Measurements from ENCODE around the gene CAPN1. TPM values are rescaled to one million over a fixed set of nuclear protein-coding genes. Genes with fewer than 3 reads are reported as not detected.

CAPN1 gene
- total and polyA plus RNA-seq, 2 of the 13 experiments (the other 11 are each of a cell fraction or from before 2014, with no cell fraction given), result 57.3 to 82.6 TPM

- TF ChIP-seq ZNF609 (CRISPR knock-in tag; IDR thresholded peaks at IDR 0.05; ENCODE audit: borderline replicate concordance) (no peak), JUND (CRISPR knock-in tag; IDR thresholded peaks at IDR 0.05) (no peak)
Measured at GRCh38 chr11:65185171-65185570, 3.4 kb downstream of the CAPN1 start (continued).

GRCh38 chr11:65185869-65186341 is 4.2 kb downstream of the CAPN1 start:
- ATAC-seq (no peak), FAIRE-seq (no peak), DNase-seq (ENCODE audit: low spot score) (no peak)
- intact Hi-C loops (cut with micrococcal nuclease; ENCODE audit: unreplicated experiment) (no loop called here), in situ Hi-C loops (cut with HindIII; ENCODE audit: extremely low pct_ligation_motif_present, low pct_unique_long_range_greater_than_20kb) (no loop called here)
- Histone ChIP-seq H3K79me2 (ENCODE audit: insufficient read depth, low read length) (peaks cover 14% of the 10 kb centered on the region), H3K4me1 (ENCODE audit: insufficient read depth, low read length) (peaks cover 16% of the 10 kb centered on the region), H3K4me2 (ENCODE audit: low read depth, low read length) (no peak overlapping the region), H3K27me3 (ENCODE audit: control insufficient read depth in 1 of 2, insufficient read depth in 2 of 2, low read length in 2 of 2) (no peaks in the 10 kb centered on the region; a peak in 1 of 5 replicates), H2AFZ (ENCODE audit: low read length) (no peak overlapping the region), H4K20me1 (ENCODE audit: insufficient read depth, low read length) (no peaks in the 10 kb centered on the region), H3K4me3 (replicated peaks in 1 of 3; ENCODE audit: insufficient read depth in 1 of 3, low read depth in 2 of 3, low read length in 3 of 3) (no peak overlapping the region), H3K9ac (ENCODE audit: insufficient read depth, low read depth, low read length) (no peak overlapping the region), H3K9me3 (ENCODE audit: low read length) (no peaks in the 10 kb centered on the region), H3K27ac (ENCODE audit: extremely low read length, insufficient read depth, low read length) (no peak overlapping the region), H3K36me3 (replicated peaks in 1 of 2; ENCODE audit: control insufficient read depth in 1 of 2, insufficient read depth in 2 of 2, low read length in 2 of 2) (peaks cover 8 to 39% of the 10 kb centered on the region in 2 experiments; a peak in 4 of 5 replicates)
- POLR2A ChIA-PET, result interaction anchor here (1.1 kb wide), 2 partner anchors 51 to 64 kb away, joined by 3 to 4 read pairs; partner anchors contain the start of genes FAU and MRPL49
- CTCF ChIA-PET (ENCODE audit: low intra/inter-chr PET ratio, low total read pairs), result no interaction called here
- peak; percentile 20; the same call in 1 of the 2 replicates for TF ChIP-seq RBFOX2 (IDR thresholded peaks at IDR 0.05; ENCODE audit: low read depth, low read length)
- TF ChIP-seq STAG1 (CRISPR knock-in tag; IDR thresholded peaks at IDR 0.05), result peak; percentile 33
- no peak for TF ChIP-seq E2F2 (CRISPR knock-in tag; IDR thresholded peaks at IDR 0.05; ENCODE audit: borderline replicate concordance)
- peak; percentile 32 for TF ChIP-seq CTCF (CRISPR knock-in tag; IDR thresholded peaks at IDR 0.05)
- TF ChIP-seq CEBPB (IDR thresholded peaks at IDR 0.05; ENCODE audit: borderline replicate concordance, low read depth, low read length), result peak; percentile 52; the same call in 1 of the 2 replicates
- peak; percentile 69; the same call in 1 of the 2 replicates for TF ChIP-seq ZBTB33 (CRISPR knock-in tag; IDR thresholded peaks at IDR 0.05)
- no peak for TF ChIP-seq KMT2A (CRISPR knock-in tag; IDR thresholded peaks at IDR 0.05)
- TF ChIP-seq HNRNPLL (IDR thresholded peaks at IDR 0.05; ENCODE audit: low read depth, low read length, poor library complexity, severe bottlenecking), result no peak
- WGBS (ENCODE audit: low lambda C conversion rate), result 95% methylated on average over 11 of the region's 18 CpGs
- no TSS peak for BruUV-seq (replicated peaks)
